ENCODE measurements around the gene CPT1B.

- no peak for TF ChIP-seq EZH2 (IDR thresholded peaks at IDR 0.05; ENCODE audit: low read length, missing control alignments)
- TF ChIP-seq, protein P1, sequence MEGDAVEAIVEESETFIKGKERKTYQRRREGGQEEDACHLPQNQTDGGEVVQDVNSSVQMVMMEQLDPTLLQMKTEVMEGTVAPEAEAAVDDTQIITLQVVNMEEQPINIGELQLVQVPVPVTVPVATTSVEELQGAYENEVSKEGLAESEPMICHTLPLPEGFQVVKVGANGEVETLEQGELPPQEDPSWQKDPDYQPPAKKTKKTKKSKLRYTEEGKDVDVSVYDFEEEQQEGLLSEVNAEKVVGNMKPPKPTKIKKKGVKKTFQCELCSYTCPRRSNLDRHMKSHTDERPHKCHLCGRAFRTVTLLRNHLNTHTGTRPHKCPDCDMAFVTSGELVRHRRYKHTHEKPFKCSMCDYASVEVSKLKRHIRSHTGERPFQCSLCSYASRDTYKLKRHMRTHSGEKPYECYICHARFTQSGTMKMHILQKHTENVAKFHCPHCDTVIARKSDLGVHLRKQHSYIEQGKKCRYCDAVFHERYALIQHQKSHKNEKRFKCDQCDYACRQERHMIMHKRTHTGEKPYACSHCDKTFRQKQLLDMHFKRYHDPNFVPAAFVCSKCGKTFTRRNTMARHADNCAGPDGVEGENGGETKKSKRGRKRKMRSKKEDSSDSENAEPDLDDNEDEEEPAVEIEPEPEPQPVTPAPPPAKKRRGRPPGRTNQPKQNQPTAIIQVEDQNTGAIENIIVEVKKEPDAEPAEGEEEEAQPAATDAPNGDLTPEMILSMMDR (conservative IDR thresholded peaks at IDR 0.05 in 1 of 2, IDR thresholded peaks at IDR 0.05 in 1 of 2; ENCODE audit: low read depth in 1 of 2, low read length in 2 of 2), result no peak
Observed at GRCh38 chr22:50606165-50606945, 28.1 kb upstream of the CPT1B start.
